SK-N-MC (cell line): ENCODE measurements around the gene SSX2IP.

Experiments
- EZH2 ChIP-seq: fragments of 200-600 bp; sonication (generic); IDR thresholded peaks from one replicate; pipeline ENCODE4 v1.6.1; 2017; ENCODE audit warnings: antibody characterized with exemption
- FOXP2 ChIP-seq: optimal IDR thresholded peaks from 2 replicates; pipeline ENCODE3; 2011; ENCODE audit warnings: mild to moderate bottlenecking, moderate library complexity; ENCODE audit not compliant: insufficient read depth; ENCODE audit errors: extremely low read length, control extremely low read depth
- POLR2AphosphoS5 ChIP-seq: IDR thresholded peaks from 2 replicates; pipeline ENCODE4 v1.6.1; 2012; ENCODE audit warnings: mild to moderate bottlenecking, low read depth, low read length, borderline replicate concordance

GRCh38 chr1:84724128-84724860 is 34.0 kb upstream of the SSX2IP start:
- no peak for TF ChIP-seq EZH2
- no peak for TF ChIP-seq POLR2AphosphoS5
- no peak for TF ChIP-seq FOXP2
